Measurements from ENCODE around the gene PLA2G4B.

- TF ChIP-seq CTCF (IDR thresholded peaks at IDR 0.05; ENCODE audit: insufficient read depth, low read depth, low read length) (no peak), EZH2 (IDR thresholded peaks at IDR 0.05; ENCODE audit: insufficient read depth, low read length) (no peak)
Measured at GRCh38 chr15:41891946-41892345, 53.3 kb downstream of the PLA2G4B start.

All from astrocyte (in vitro differentiated cells and primary cell).